ENCODE data around the gene ACADVL. TPM values are rescaled to one million over a fixed set of nuclear protein-coding genes. Genes with fewer than 3 reads are reported as not detected.
A peak's percentile ranks its signal among the peaks of the same experiment; 100 is the strongest.

Gene ACADVL
- total and polyA plus RNA-seq, 2 donors (not counting 1 experiment from before 2014, with no cell fraction given): 640 to 696 TPM

DNA sequence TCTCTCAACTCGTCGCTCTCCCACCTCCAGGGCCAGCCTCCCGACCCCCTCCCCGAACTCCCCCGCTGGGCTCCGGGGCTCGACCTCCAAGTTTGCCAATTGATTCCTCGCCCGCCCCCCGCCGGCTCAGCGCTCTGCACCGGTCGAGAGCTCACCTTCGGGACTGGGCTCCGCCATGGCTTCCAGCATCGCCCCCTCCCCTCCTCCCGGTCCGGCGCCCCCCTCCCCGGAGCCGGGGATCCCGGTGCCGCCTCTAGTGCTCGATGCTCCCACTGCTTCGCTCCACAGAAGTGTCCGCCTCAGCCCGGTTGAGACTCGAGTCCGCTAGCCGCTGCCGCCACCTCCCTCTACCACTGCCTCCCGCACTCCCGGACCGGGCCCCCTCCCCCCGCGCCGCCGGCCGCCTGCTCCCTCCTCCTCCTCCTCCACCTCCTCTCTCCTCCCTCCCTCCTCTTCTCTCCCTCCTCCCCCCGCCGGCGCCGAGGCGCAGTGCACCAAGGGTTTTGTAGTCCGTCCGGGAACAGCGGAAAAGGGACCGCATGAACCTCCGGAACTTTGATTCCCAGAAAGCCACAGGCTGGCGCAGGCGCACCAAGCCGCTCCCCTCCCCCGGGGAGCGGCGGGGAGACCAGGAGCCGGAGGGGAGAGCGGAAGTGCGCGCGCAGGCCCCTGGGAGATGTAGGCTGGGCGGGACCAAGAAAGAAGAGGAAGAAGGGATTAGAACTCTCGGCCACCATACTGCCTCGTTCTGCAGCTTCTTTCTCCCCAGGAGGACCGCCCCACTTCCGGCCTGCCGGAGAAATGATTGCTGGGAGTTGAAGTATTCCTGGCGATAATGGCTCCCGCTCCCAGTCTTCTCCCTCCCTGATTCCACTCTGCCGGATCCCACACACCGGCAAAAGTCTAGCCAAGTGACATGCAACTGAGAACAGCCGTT is 19.6 kb downstream of the ACADVL start, which contains the start of gene PHF23:
PHF23 (minus strand) TSS at position 367 of the 937 bp plus-strand sequence; CDS start at position 189, 178 bp downstream.
- Histone ChIP-seq H3K79me2 (ENCODE audit: control insufficient read depth, insufficient read depth, low read length) (peaks cover 42% of the 10 kb centered on the region), H3K36me3 (replicated peaks in 1 of 2; ENCODE audit: control extremely low read depth in 1 of 2, control insufficient read depth in 1 of 2, extremely low read depth in 1 of 2, insufficient read depth in 2 of 2, low read length in 1 of 2) (peaks cover 0 to 27% of the 10 kb centered on the region in 2 experiments), H3K27me3 (replicated peaks in 1 of 4; ENCODE audit: control extremely low read depth in 1 of 4, control insufficient read depth in 3 of 4, insufficient read depth in 4 of 4, low read length in 3 of 4) (no peaks in the 10 kb centered on the region), H3K4me2 (replicated peaks; ENCODE audit: low read depth, low read length, poor library complexity, severe bottlenecking) (peak within 1 kb of the TSS; percentile 79), H3K4me3 (ENCODE audit: control extremely low read depth in 1 of 5, extremely low read depth in 1 of 5, insufficient read depth in 1 of 5, low read depth in 2 of 5, low read length in 4 of 5) (peak within 1 kb of the TSS; percentile 74 to 97 (median 75)), H2AFZ (ENCODE audit: insufficient read depth, low read depth, low read length, poor library complexity, severe bottlenecking) (peak within 1 kb of the TSS; percentile 65), H3K9ac (ENCODE audit: low read length) (peak within 1 kb of the TSS; percentile 94), H3K4me1 (ENCODE audit: control insufficient read depth in 2 of 2, insufficient read depth in 2 of 2, low read length in 2 of 2) (peaks cover 42 to 49% of the 10 kb centered on the region in 2 donors), H4K20me1 (ENCODE audit: control insufficient read depth, insufficient read depth, low read length, poor library complexity, severe bottlenecking) (peaks cover 22% of the 10 kb centered on the region), H3K9me3 (ENCODE audit: control extremely low read depth in 1 of 3, control insufficient read depth in 2 of 3, insufficient read depth in 1 of 3, low read length in 2 of 3) (no peaks in the 10 kb centered on the region), H3K27ac (ENCODE audit: low read length in 2 of 2) (peak within 1 kb of the TSS; percentile 55 to 97)
- TF ChIP-seq, protein P1, sequence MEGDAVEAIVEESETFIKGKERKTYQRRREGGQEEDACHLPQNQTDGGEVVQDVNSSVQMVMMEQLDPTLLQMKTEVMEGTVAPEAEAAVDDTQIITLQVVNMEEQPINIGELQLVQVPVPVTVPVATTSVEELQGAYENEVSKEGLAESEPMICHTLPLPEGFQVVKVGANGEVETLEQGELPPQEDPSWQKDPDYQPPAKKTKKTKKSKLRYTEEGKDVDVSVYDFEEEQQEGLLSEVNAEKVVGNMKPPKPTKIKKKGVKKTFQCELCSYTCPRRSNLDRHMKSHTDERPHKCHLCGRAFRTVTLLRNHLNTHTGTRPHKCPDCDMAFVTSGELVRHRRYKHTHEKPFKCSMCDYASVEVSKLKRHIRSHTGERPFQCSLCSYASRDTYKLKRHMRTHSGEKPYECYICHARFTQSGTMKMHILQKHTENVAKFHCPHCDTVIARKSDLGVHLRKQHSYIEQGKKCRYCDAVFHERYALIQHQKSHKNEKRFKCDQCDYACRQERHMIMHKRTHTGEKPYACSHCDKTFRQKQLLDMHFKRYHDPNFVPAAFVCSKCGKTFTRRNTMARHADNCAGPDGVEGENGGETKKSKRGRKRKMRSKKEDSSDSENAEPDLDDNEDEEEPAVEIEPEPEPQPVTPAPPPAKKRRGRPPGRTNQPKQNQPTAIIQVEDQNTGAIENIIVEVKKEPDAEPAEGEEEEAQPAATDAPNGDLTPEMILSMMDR (IDR thresholded peaks at IDR 0.05): no peak
- no peak for TF ChIP-seq EZH2 (IDR thresholded peaks at IDR 0.05; ENCODE audit: borderline replicate concordance, insufficient read depth, low read depth, low read length, poor library complexity, severe bottlenecking)
- Mint-ChIP-seq H3K4me1 (peaks cover 61% of the 10 kb centered on the region), H3K9me3 (ENCODE audit: insufficient read depth) (no peaks in the 10 kb centered on the region), H3K4me3 (peak within 1 kb of the TSS; percentile 98), H3K27me3 (no peaks in the 10 kb centered on the region), H3K27ac (peak within 1 kb of the TSS; percentile 100)
- DNase-seq: peak; percentile 98
- ChIA-PET POLR2A (interaction anchor here (0.6 to 13.1 kb wide), 8 partner anchors 11 to 1008 kb away, joined by 3 to 157 read pairs (median 4); partner anchors contain the start of genes ACADVL, CTC1, CTDNEP1 and DLG4), CTCF (interaction anchor here (0.5 to 5.0 kb wide), 5 partner anchors 10 to 373 kb away, joined by 3 to 36 read pairs (median 5); partner anchors contain the start of genes ACADVL, CTDNEP1, DLG4 and ELP5)
- intact Hi-C loops (cut with micrococcal nuclease): loop anchor here (1.0 to 5.0 kb wide), 7 partner anchors 20 to 447 kb away; partner anchors contain the start of genes ACADVL, DLG4, EIF5A and SENP3
- WGBS (ENCODE audit: insufficient coverage): under 1% methylated on average over 53 of the region's 72 CpGs
- ATAC-seq (ENCODE audit: low read depth): peak; percentile 64

Measured in B cell (primary cell).